ENCODE data around the gene GLYATL3.
"Not testable (repeated sequence)": the region's sequence is repeated elsewhere in the genome, so short reads cannot be mapped to it uniquely, and the experiment has no call there.

GLYATL3 gene
- total RNA-seq: 0 to 0.08 (median 0) reads per million in 4 donors

- DNase-seq: no peak
These were observed at the start of gene GLYATL3 for GRCh38 chr6:49499623-49500022. Gene GLYATL3, plus strand, starts transcription at chr6:49499923. Its CDS starts 12,068 bp downstream, at chr6:49511991.

GRCh38 chr6:49453221-49453620 is 46.5 kb upstream of the GLYATL3 start:
- DNase-seq: no peak

- DNase-seq: no peak
These were observed 44.7 kb upstream of the GLYATL3 start for GRCh38 chr6:49454787-49455709.

GRCh38 chr6:49457771-49458170 is 42.0 kb upstream of the GLYATL3 start:
- no peak for DNase-seq

- DNase-seq: peak in 1 of 5 donors; percentile 7
These were observed 37.7 kb upstream of the GLYATL3 start for GRCh38 chr6:49462071-49462470.

GRCh38 chr6:49462599-49462926 is 37.2 kb upstream of the GLYATL3 start:
- DNase-seq: no peak

GRCh38 chr6:49462927-49463611 is 36.7 kb upstream of the GLYATL3 start, which contains the start of the genes CENPQ and MMUT:
Gene CENPQ, plus strand, starts transcription at chr6:49463370. Its CDS starts 6,807 bp downstream, at chr6:49470177.
Gene MMUT, minus strand, starts transcription at chr6:49463253. Its CDS starts 3,787 bp downstream, at chr6:49459466.
- DNase-seq: peak; percentile 76 to 95 (median 84)

GRCh38 chr6:49463612-49463967 is 36.1 kb upstream of the GLYATL3 start:
- peak in 1 of 5 donors; percentile 0 for DNase-seq

- no peak for DNase-seq
These were observed 35.0 kb upstream of the GLYATL3 start for GRCh38 chr6:49464691-49465090.

- DNase-seq: no peak
These were observed 31.7 kb upstream of the GLYATL3 start for GRCh38 chr6:49468042-49468441.

- not testable (repeated sequence) for DNase-seq
These were observed 23.2 kb upstream of the GLYATL3 start for GRCh38 chr6:49476564-49476963.

GRCh38 chr6:49479308-49479970 is 20.3 kb upstream of the GLYATL3 start:
- no peak for DNase-seq

- DNase-seq: not testable (repeated sequence)
These were observed 17.9 kb upstream of the GLYATL3 start for GRCh38 chr6:49481846-49482245.

GRCh38 chr6:49483380-49483779 is 16.3 kb upstream of the GLYATL3 start:
- peak in 1 of 5 donors; percentile 6 for DNase-seq

GRCh38 chr6:49490633-49491032 is 9.1 kb upstream of the GLYATL3 start:
- no peak for DNase-seq

- DNase-seq: no peak
These were observed 2.4 kb upstream of the GLYATL3 start for GRCh38 chr6:49497304-49497703.

- no peak for DNase-seq
These were observed 597 bp upstream of the GLYATL3 start for GRCh38 chr6:49499126-49499525.

GRCh38 chr6:49504666-49505065 is 4.9 kb downstream of the GLYATL3 start:
- no peak for DNase-seq

GRCh38 chr6:49506569-49507111 is 6.9 kb downstream of the GLYATL3 start:
- no peak for DNase-seq

GRCh38 chr6:49509342-49509741 is 9.6 kb downstream of the GLYATL3 start:
- no peak for DNase-seq

GRCh38 chr6:49513153-49513989 is 13.6 kb downstream of the GLYATL3 start:
- no peak for DNase-seq
